ENCODE results near the gene ZNF768.

The ZNF768 gene

DNA sequence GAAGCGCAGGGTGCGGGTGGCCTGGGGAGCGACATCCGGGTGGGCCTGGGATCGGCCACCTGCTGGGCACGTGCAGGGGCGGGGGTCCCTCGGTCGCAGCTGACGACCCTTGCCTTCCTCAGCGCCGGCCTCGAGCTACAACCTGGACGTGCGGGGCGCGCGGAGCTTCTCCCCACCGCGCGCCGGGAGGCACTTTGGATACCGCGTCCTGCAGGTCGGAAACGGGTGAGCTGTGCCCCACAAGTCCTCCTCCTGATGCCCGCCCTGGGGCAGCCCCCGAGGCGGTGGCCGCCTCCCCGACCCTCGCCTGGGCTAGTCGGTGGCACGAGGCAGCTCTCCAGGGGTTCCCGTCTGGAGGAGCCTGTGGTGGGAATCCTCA is 52.3 kb downstream of the ZNF768 start:
- no peaks in the 10 kb centered on the region for H3K27me3 ChIP-seq (ENCODE audit: insufficient read depth, poor library complexity, severe bottlenecking)
- TF ChIP-seq, protein P1, sequence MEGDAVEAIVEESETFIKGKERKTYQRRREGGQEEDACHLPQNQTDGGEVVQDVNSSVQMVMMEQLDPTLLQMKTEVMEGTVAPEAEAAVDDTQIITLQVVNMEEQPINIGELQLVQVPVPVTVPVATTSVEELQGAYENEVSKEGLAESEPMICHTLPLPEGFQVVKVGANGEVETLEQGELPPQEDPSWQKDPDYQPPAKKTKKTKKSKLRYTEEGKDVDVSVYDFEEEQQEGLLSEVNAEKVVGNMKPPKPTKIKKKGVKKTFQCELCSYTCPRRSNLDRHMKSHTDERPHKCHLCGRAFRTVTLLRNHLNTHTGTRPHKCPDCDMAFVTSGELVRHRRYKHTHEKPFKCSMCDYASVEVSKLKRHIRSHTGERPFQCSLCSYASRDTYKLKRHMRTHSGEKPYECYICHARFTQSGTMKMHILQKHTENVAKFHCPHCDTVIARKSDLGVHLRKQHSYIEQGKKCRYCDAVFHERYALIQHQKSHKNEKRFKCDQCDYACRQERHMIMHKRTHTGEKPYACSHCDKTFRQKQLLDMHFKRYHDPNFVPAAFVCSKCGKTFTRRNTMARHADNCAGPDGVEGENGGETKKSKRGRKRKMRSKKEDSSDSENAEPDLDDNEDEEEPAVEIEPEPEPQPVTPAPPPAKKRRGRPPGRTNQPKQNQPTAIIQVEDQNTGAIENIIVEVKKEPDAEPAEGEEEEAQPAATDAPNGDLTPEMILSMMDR (IDR thresholded peaks at IDR 0.05; ENCODE audit: poor library complexity, severe bottlenecking): no peak
- H3K9me3 ChIP-seq (ENCODE audit: severe bottlenecking): no peaks in the 10 kb centered on the region
- no peaks in the 10 kb centered on the region for H3K36me3 ChIP-seq (ENCODE audit: low read depth)
- no peak for DNase-seq (ENCODE audit: low spot score)
- ATAC-seq (ENCODE audit: low read depth): no peak
- no peak overlapping the region for H3K4me3 ChIP-seq (ENCODE audit: severe bottlenecking)
- H3K4me1 ChIP-seq (ENCODE audit: insufficient read depth, poor library complexity, severe bottlenecking): peaks cover 7% of the 10 kb centered on the region
- no peak overlapping the region for H3K27ac ChIP-seq (ENCODE audit: poor library complexity, severe bottlenecking)
